Hippocampal formation (tissue), 2 donors: ENCODE measurements around the gene MAPK12.
A peak's percentile ranks its signal among the peaks of the same experiment; 100 is the strongest.
"Not testable (repeated sequence)": the region's sequence is repeated elsewhere in the genome, so short reads cannot be mapped to it uniquely, and the experiment has no call there.

Source experiments
- DNase-seq, 2 donors: peaks; one replicate each; lab custom pipeline; 2025; lab: John Stamatoyannopoulos, UW

MAPK12 gene

GRCh38 chr22:50282361-50283155, 21.1 kb upstream of the MAPK12 start:
- DNase-seq: no peak

GRCh38 chr22:50281957-50282356, 20.5 kb upstream of the MAPK12 start:
- no peak for DNase-seq

- DNase-seq: no peak
These were observed 19.9 kb upstream of the MAPK12 start for GRCh38 chr22:50281384-50281760.

- DNase-seq: no peak
These were observed 19.4 kb upstream of the MAPK12 start for GRCh38 chr22:50280708-50281383.

- no peak for DNase-seq
These were observed 18.7 kb upstream of the MAPK12 start for GRCh38 chr22:50280022-50280707.

GRCh38 chr22:50278956-50279619, 17.6 kb upstream of the MAPK12 start:
- no peak for DNase-seq

GRCh38 chr22:50278461-50278860, 17.0 kb upstream of the MAPK12 start:
- DNase-seq: no peak

- DNase-seq: no peak
These were observed 16.3 kb upstream of the MAPK12 start for GRCh38 chr22:50277761-50278160.

- peak; percentile 69 to 92 for DNase-seq
These were observed 14.7 kb upstream of the MAPK12 start for GRCh38 chr22:50276143-50276542.

- DNase-seq: no peak
These were observed 13.9 kb upstream of the MAPK12 start for GRCh38 chr22:50275181-50276055.

GRCh38 chr22:50274771-50275170, 13.3 kb upstream of the MAPK12 start:
- DNase-seq: no peak

- peak; percentile 27 to 41 for DNase-seq
These were observed 12.8 kb upstream of the MAPK12 start for GRCh38 chr22:50274311-50274710.

GRCh38 chr22:50273781-50274180, 12.3 kb upstream of the MAPK12 start:
- DNase-seq: not testable (repeated sequence)

- DNase-seq: not testable (repeated sequence)
These were observed 11.9 kb upstream of the MAPK12 start for GRCh38 chr22:50273352-50273751.

- DNase-seq: no peak
These were observed 10.7 kb upstream of the MAPK12 start for GRCh38 chr22:50272044-50272802.

- peak in 1 of 2 donors; percentile 31 for DNase-seq
These were observed 10.1 kb upstream of the MAPK12 start for GRCh38 chr22:50271519-50271970.

GRCh38 chr22:50270666-50271394, 9.3 kb upstream of the MAPK12 start:
- no peak for DNase-seq

GRCh38 chr22:50269970-50270665, 8.6 kb upstream of the MAPK12 start, which contains the start of gene MAPK11:
MAPK11 (minus strand) TSS chr22:50270380; CDS start chr22:50270292, 88 bp downstream.
- DNase-seq: no peak

GRCh38 chr22:50269573-50269969, 8.1 kb upstream of the MAPK12 start:
- no peak for DNase-seq
